T-helper 9 cell (primary cell): ENCODE measurements around the gene ILF3.

ENCODE experiments used
- DNase-seq: peaks from one replicate; pipeline ENCODE4 v3.0.0-alpha.2; 2020

Gene ILF3

GRCh38 chr19:10678813-10679212 is 24.7 kb downstream of the ILF3 start:
- no peak for DNase-seq

- DNase-seq, result no peak
These were observed 25.6 kb downstream of the ILF3 start for GRCh38 chr19:10679743-10680142.

GRCh38 chr19:10680545-10681135 is 26.5 kb downstream of the ILF3 start:
- DNase-seq, result no peak

GRCh38 chr19:10681658-10682057 is 27.5 kb downstream of the ILF3 start:
- no peak for DNase-seq

- no peak for DNase-seq
These were observed 28.4 kb downstream of the ILF3 start for GRCh38 chr19:10682397-10683063.

- no peak for DNase-seq
These were observed 28.9 kb downstream of the ILF3 start for GRCh38 chr19:10683064-10683426.

- DNase-seq, result no peak
These were observed 29.4 kb downstream of the ILF3 start for GRCh38 chr19:10683582-10683981.

GRCh38 chr19:10685210-10685609 is 31.1 kb downstream of the ILF3 start:
- no peak for DNase-seq

GRCh38 chr19:10686193-10686592 is 32.0 kb downstream of the ILF3 start:
- no peak for DNase-seq

GRCh38 chr19:10686661-10687517 is 32.7 kb downstream of the ILF3 start:
- DNase-seq, result no peak

- no peak for DNase-seq
These were observed 33.6 kb downstream of the ILF3 start for GRCh38 chr19:10687518-10688288.

- DNase-seq, result no peak
These were observed 34.6 kb downstream of the ILF3 start for GRCh38 chr19:10688545-10689280.

- no peak for DNase-seq
These were observed 36.2 kb downstream of the ILF3 start for GRCh38 chr19:10690341-10690781.

- DNase-seq, result no peak
These were observed 37.2 kb downstream of the ILF3 start for GRCh38 chr19:10691178-10691881.

GRCh38 chr19:10691883-10692282 is 37.7 kb downstream of the ILF3 start:
- DNase-seq, result no peak

GRCh38 chr19:10692673-10693264 is 38.6 kb downstream of the ILF3 start:
- DNase-seq, result no peak

GRCh38 chr19:10694706-10695307 is 40.7 kb downstream of the ILF3 start:
- no peak for DNase-seq

- DNase-seq, result peak; percentile 75
These were observed 41.6 kb downstream of the ILF3 start for GRCh38 chr19:10695401-10696398.

- peak; percentile 70 for DNase-seq
These were observed 45.6 kb downstream of the ILF3 start for GRCh38 chr19:10699650-10700335.
